ENCODE measurements around the gene IL1R2. TPM values are rescaled to one million over a fixed set of nuclear protein-coding genes. Genes with fewer than 3 reads are reported as not detected.

Gene IL1R2
- total and polyA plus RNA-seq, 9 of the 15 experiments (the other 6 are each of a cell fraction or from before 2014, with no cell fraction given) = 0.13 TPM; not detected in 8

GRCh38 chr2:102073168-102073724 is 81.5 kb downstream of the IL1R2 start:
- DNase-seq (ENCODE audit: extremely low read depth in 1 of 4, low spot score in 3 of 4) (peak in 2 of 4 experiments; percentile 29 to 44), ATAC-seq (no peak), FAIRE-seq (no peak)
- Histone ChIP-seq H3K9ac (ENCODE audit: insufficient read depth in 1 of 2, low read depth in 2 of 2, low read length in 2 of 2) (no peak overlapping the region), H3K9me1 (ENCODE audit: control insufficient read depth, insufficient read depth, low read length) (no peaks in the 10 kb centered on the region), H4K20me1 (replicated peaks; ENCODE audit: control insufficient read depth, insufficient read depth, low read length) (no peaks in the 10 kb centered on the region), H3K4me2 (ENCODE audit: insufficient read depth, low read length) (no peak overlapping the region), H2AFZ (ENCODE audit: low read depth, low read length) (no peak overlapping the region), H3K4me1 (replicated peaks in 1 of 2; ENCODE audit: control insufficient read depth in 2 of 2, insufficient read depth in 2 of 2, low read length in 2 of 2) (peaks cover 23 to 35% of the 10 kb centered on the region in 2 experiments), H3K4me3 (no peak overlapping the region), H3K79me2 (ENCODE audit: control insufficient read depth, insufficient read depth, low read length) (no peaks in the 10 kb centered on the region), H3K27ac (ENCODE audit: extremely low read depth, low read depth, low read length) (no peak overlapping the region), H3K27me3 (ENCODE audit: control insufficient read depth in 2 of 2, insufficient read depth in 2 of 2, low read length in 2 of 2) (no peaks in the 10 kb centered on the region), H3K36me3 (ENCODE audit: control insufficient read depth, insufficient read depth, low read length) (no peaks in the 10 kb centered on the region), H3K9me3 (replicated peaks; ENCODE audit: control insufficient read depth, insufficient read depth, low read depth, low read length) (no peaks in the 10 kb centered on the region)
- WGBS (ENCODE audit: insufficient coverage, low coverage, missing lambda C conversion rate) = 74% methylated on average over 2 of the region's 2 CpGs
- intact Hi-C loops (cut with micrococcal nuclease) (no loop called here), in situ Hi-C loops (cut with MboI) (no loop called here)
- CTCF ChIA-PET (ENCODE audit: low intra/inter-chr PET ratio) = no interaction called here
- BruUV-seq (replicated peaks) = no TSS peak
- POLR2A ChIA-PET = interaction anchor here (1.0 to 1.6 kb wide), 4 partner anchors 9 to 18 kb away, joined by 3 to 8 read pairs (median 4); no protein-coding TSS in a partner anchor
- TF ChIP-seq RERE (CRISPR knock-in tag; IDR thresholded peaks at IDR 0.05; ENCODE audit: borderline replicate concordance) (no peak), ARNT (IDR thresholded peaks at IDR 0.05) (no peak), HMGN3 (IDR thresholded peaks at IDR 0.05; ENCODE audit: borderline replicate concordance, extremely low read depth, insufficient read length, low read depth, low read length) (no peak), FOXA3 (CRISPR knock-in tag; conservative IDR thresholded peaks at IDR 0.05 in 1 of 2, IDR thresholded peaks at IDR 0.05 in 1 of 2) (no peak), TOE1 (IDR thresholded peaks at IDR 0.05; ENCODE audit: borderline replicate concordance) (no peak), TOE1 (CRISPR knock-in tag; IDR thresholded peaks at IDR 0.05; ENCODE audit: borderline replicate concordance, low read depth) (no peak), MEIS2 (IDR thresholded peaks at IDR 0.05; ENCODE audit: partially characterized antibody) (peak; percentile 82), RBFOX2 (IDR thresholded peaks at IDR 0.05; ENCODE audit: low read depth, low read length) (no peak), TSC22D4 (tag; IDR thresholded peaks at IDR 0.05) (no peak), PTBP1 (IDR thresholded peaks at IDR 0.05; ENCODE audit: low read depth, low read length) (no peak), NFYB (IDR thresholded peaks at IDR 0.05; ENCODE audit: extremely low read depth, insufficient read length) (no peak), POLR3G (IDR thresholded peaks at IDR 0.05; ENCODE audit: extremely low read depth, insufficient read length, insufficient replicate concordance) (no peak), HOMEZ (CRISPR knock-in tag; IDR thresholded peaks at IDR 0.05) (no peak), PCBP1 (IDR thresholded peaks at IDR 0.05; ENCODE audit: low read depth, low read length, poor library complexity, severe bottlenecking) (no peak), RCOR1 (IDR thresholded peaks at IDR 0.05; ENCODE audit: borderline replicate concordance in 1 of 2, low read depth in 2 of 2, low read length in 2 of 2) (peak in 1 of 2 experiments; percentile 79; a peak in 2 of 4 replicates), NCOA6 (IDR thresholded peaks at IDR 0.05) (no peak)

All from K562 (cell line).